SU-DHL-6 (cell line): ENCODE data around the gene LIPE.

Experiments used
- H2AFZ ChIP-seq: fragments of 200-600 bp; sonication (generic); 2 replicates; pipeline ENCODE4 v1.6.1; 2014; ENCODE audit warnings: low read depth, mild to moderate bottlenecking, moderate library complexity, mixed read lengths, antibody characterized with exemption, low read length; ENCODE audit not compliant: severe bottlenecking
- H3F3A ChIP-seq: fragments of 200-600 bp; shearing (Covaris generic); 2 replicates; pipeline ENCODE4 v1.6.0; 2016; ENCODE audit warnings: antibody characterized with exemption, mild to moderate bottlenecking; ENCODE audit not compliant: insufficient read depth
- H3K27ac ChIP-seq: fragments of 200-600 bp; sonication (generic); 2 replicates; pipeline ENCODE4 v1.5.1; 2016; ENCODE audit warnings: low read depth, mild to moderate bottlenecking, low read length, moderate library complexity, mixed read lengths
- H3K27me3 ChIP-seq: fragments of 200-600 bp; sonication (generic), shearing (Covaris generic); 2 replicates; pipeline ENCODE4 v1.6.0; 2014; ENCODE audit warnings: mild to moderate bottlenecking, low read length
- H3K36me3 ChIP-seq: fragments of 200-600 bp; sonication (generic); 2 replicates; pipeline ENCODE4 v1.6.1; 2014; ENCODE audit warnings: mild to moderate bottlenecking, low read length, mixed read lengths
- H3K4me2 ChIP-seq: fragments of 300-600, 200-600 bp; shearing (Covaris generic), sonication (generic); 2 replicates; pipeline ENCODE4 v1.6.0; 2014; ENCODE audit warnings: low read length, low read depth, mild to moderate bottlenecking; ENCODE audit not compliant: poor library complexity, severe bottlenecking
- H3K4me3 ChIP-seq: fragments of 200-600 bp; sonication (generic); 2 replicates; pipeline ENCODE4 v1.5.1; 2014; ENCODE audit warnings: antibody characterized with exemption, low read length, mild to moderate bottlenecking, mixed read lengths; ENCODE audit not compliant: insufficient read depth, poor library complexity, severe bottlenecking
- H3K79me2 ChIP-seq: fragments of 200-600 bp; sonication (generic); 2 replicates; pipeline ENCODE4 v1.6.1; 2014; ENCODE audit warnings: mild to moderate bottlenecking, low read length, moderate library complexity; ENCODE audit not compliant: insufficient read depth
- H3K9ac ChIP-seq: fragments of 200-600 bp; sonication (generic); 2 replicates; pipeline ENCODE4 v1.7.0; 2014; ENCODE audit warnings: mild to moderate bottlenecking, low read length
- H3K9me2 ChIP-seq: fragments of 200-600 bp; sonication (generic); replicated peaks from 2 replicates; pipeline ENCODE4 v1.6.1; 2014; ENCODE audit warnings: low read length; ENCODE audit not compliant: insufficient read depth
- H3K9me3 ChIP-seq: fragments of 200-600 bp; sonication (generic); 2 replicates; pipeline ENCODE4 v1.6.1; 2014; ENCODE audit warnings: low read length, mixed read lengths; ENCODE audit not compliant: insufficient read depth
- H4K20me1 ChIP-seq: fragments of 200-600 bp; sonication (generic); 2 replicates; pipeline ENCODE4 v1.6.1; 2014; ENCODE audit warnings: low read depth, mild to moderate bottlenecking, antibody characterized with exemption, low read length, moderate library complexity, mixed read lengths
- EZH2phosphoT487 ChIP-seq: fragments of 200-600 bp; sonication (generic), shearing (Covaris generic); conservative IDR thresholded peaks from 2 replicates; pipeline ENCODE4 v1.6.1; 2018; ENCODE audit warnings: mild to moderate bottlenecking, antibody characterized with exemption, low read length, moderate library complexity, mixed read lengths
- TF ChIP-seq, protein P1 (sequence below): fragments of 200-600 bp; sonication (generic); IDR thresholded peaks from one replicate; pipeline ENCODE4 v1.5.1; 2017; ENCODE audit warnings: antibody characterized with exemption, mild to moderate bottlenecking, low read length, moderate library complexity; ENCODE audit not compliant: insufficient read depth, poor library complexity, severe bottlenecking

LIPE gene

DNA sequence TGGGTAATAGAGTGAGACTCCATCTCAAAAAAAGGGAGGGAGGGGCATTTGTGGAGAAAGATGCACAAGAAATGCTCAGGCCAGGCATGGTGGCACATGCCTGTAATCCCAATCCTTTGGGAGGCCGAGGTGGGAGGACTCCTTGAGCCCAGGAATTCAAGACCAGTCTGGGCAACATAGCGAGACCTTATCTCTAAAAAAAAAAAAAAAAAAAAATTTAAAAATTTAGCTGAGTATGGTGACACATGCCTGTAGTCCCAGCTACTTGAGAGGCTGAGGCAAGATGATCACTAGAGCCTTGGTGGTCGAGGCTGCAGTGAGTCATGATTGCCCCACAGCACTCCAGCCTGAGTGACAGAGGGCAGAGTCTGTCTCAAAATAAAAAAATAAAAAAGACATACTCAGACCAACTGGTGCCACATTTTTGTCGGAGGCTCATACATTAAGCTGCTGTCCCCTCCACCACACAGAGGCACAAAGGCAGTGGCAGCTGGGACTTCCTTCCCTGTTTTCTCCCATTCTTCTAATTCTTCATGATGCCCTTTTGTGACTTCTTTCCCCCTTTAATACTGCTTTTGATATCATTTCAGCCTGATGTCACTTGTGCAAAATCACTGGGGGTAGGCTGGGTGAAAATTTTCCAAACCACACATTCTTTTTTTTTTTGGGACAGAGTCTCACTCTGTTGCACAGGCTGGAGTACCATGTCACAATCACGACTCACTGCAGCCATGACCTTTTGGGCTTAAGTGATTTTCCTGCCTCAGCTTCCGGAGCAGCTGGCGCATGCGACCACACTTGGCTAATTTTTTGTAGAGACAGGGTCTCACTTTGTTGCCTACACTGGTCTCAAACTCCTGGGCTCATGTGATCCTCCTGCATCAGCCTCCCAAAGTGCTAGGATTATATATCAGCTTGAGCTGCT is 42.4 kb upstream of the LIPE start:
- no peaks in the 10 kb centered on the region for H3K9me3 ChIP-seq
- H3K4me3 ChIP-seq = no peak overlapping the region
- H3F3A ChIP-seq = peaks cover 37% of the 10 kb centered on the region
- H4K20me1 ChIP-seq = no peaks in the 10 kb centered on the region
- H3K9ac ChIP-seq = no peak overlapping the region
- no peaks in the 10 kb centered on the region for H3K9me2 ChIP-seq
- no peaks in the 10 kb centered on the region for H3K27me3 ChIP-seq
- H3K4me2 ChIP-seq = peak overlapping the region; percentile 37
- H3K36me3 ChIP-seq = no peaks in the 10 kb centered on the region
- no peak overlapping the region for H2AFZ ChIP-seq
- no peaks in the 10 kb centered on the region for H3K79me2 ChIP-seq
- H3K27ac ChIP-seq = peak overlapping the region; percentile 30
- TF ChIP-seq, protein P1, sequence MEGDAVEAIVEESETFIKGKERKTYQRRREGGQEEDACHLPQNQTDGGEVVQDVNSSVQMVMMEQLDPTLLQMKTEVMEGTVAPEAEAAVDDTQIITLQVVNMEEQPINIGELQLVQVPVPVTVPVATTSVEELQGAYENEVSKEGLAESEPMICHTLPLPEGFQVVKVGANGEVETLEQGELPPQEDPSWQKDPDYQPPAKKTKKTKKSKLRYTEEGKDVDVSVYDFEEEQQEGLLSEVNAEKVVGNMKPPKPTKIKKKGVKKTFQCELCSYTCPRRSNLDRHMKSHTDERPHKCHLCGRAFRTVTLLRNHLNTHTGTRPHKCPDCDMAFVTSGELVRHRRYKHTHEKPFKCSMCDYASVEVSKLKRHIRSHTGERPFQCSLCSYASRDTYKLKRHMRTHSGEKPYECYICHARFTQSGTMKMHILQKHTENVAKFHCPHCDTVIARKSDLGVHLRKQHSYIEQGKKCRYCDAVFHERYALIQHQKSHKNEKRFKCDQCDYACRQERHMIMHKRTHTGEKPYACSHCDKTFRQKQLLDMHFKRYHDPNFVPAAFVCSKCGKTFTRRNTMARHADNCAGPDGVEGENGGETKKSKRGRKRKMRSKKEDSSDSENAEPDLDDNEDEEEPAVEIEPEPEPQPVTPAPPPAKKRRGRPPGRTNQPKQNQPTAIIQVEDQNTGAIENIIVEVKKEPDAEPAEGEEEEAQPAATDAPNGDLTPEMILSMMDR = no peak
- no peak for TF ChIP-seq EZH2phosphoT487

DNA sequence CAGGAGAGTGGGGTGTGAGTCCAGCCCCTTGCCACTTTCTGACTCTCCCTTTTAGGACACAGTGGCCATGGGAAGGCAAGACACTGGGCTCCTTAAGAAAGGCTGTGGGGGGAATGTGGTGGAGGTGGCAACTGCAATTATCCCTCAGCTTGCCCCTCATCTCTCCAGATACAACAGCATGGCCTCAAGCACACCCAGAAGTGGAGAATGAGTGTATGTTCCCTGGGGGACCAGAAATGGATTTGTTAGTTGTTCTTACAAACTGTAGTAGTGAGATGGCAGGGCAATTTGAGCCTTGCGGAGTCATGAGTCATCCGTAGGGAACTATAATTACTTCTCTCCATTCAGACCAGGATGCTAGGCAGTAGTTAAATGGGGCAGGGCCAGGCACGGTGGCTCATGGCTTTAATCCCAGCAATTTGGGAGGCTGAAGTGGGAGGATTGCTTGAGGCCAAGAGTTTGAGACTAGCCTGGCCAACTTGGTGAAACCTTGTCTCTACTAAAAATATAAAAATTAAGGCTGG is 41.1 kb upstream of the LIPE start:
- H3K27ac ChIP-seq = no peak overlapping the region

DNA sequence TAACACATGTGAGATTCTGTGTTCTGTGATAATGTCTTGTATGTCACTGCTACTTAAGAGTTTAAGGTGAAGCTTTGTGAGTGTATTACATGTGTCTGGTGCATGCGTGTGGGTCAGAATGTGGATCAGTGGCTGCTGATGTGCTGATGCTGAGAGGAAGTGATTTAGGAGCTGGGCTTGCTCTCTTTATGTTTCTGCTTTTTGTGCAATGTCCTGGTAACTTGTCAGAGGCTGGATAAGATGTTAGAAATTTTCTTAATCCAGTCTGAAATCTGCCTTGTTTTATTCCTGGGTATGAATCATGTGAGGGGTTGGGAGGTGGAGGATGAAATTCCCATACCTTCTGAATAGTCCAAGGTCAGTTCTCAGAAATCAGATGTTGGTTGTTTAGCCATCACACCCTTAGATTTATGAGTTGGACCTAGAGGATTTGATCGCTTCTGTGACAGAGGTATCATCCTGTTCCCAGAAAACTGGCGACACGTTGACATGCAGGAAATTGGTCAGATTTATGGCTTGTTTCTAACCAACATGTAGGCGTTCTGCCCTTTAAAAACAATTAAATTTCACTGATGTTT is 40.1 kb upstream of the LIPE start:
- Histone ChIP-seq H3K27me3 (no peaks in the 10 kb centered on the region), H3K36me3 (no peaks in the 10 kb centered on the region), H3K9ac (peak overlapping the region; percentile 58), H3F3A (peaks cover 47% of the 10 kb centered on the region), H4K20me1 (no peaks in the 10 kb centered on the region), H2AFZ (no peak overlapping the region), H3K79me2 (no peaks in the 10 kb centered on the region), H3K27ac (peak overlapping the region; percentile 94), H3K9me3 (no peaks in the 10 kb centered on the region), H3K4me3 (peak overlapping the region; percentile 17), H3K9me2 (no peaks in the 10 kb centered on the region), H3K4me2 (peak overlapping the region; percentile 58)
- TF ChIP-seq, protein P1 = no peak
- no peak for TF ChIP-seq EZH2phosphoT487

More for the DNA sequence above, 41.1 kb upstream of the LIPE start:
- TF ChIP-seq EZH2phosphoT487 = no peak
- TF ChIP-seq, protein P1 = no peak
- Histone ChIP-seq H3K36me3 (no peaks in the 10 kb centered on the region), H3K27me3 (no peaks in the 10 kb centered on the region), H3K79me2 (no peaks in the 10 kb centered on the region), H3K9me2 (no peaks in the 10 kb centered on the region), H2AFZ (no peak overlapping the region), H4K20me1 (no peaks in the 10 kb centered on the region), H3K9me3 (no peaks in the 10 kb centered on the region), H3K4me3 (no peak overlapping the region), H3F3A (peaks cover 37% of the 10 kb centered on the region), H3K4me2 (no peak overlapping the region), H3K9ac (no peak overlapping the region)
